HL-60 (cell line): ENCODE measurements around the gene TNFAIP1.

ENCODE experiments used
- CTCF ChIP-seq: IDR thresholded peaks from one replicate; pipeline ENCODE4 v1.5.1; 2011; ENCODE audit warnings: low read length, control low read depth, inconsistent platforms; ENCODE audit not compliant: insufficient read depth
- POLR2AphosphoS5 ChIP-seq: IDR thresholded peaks from 2 replicates; pipeline ENCODE4 v1.6.1; 2012; ENCODE audit warnings: low read depth
- REST ChIP-seq: IDR thresholded peaks from 2 replicates; pipeline ENCODE4 v1.6.1; 2012; ENCODE audit warnings: low read depth; ENCODE audit not compliant: insufficient replicate concordance

GRCh38 chr17:28335959-28336871 lies 654 bp downstream of the TNFAIP1 start:
- TF ChIP-seq CTCF (no peak), POLR2AphosphoS5 (no peak), REST (no peak)
